A549 (cell line): ENCODE measurements around the gene SCD. TPM values are rescaled to one million over a fixed set of nuclear protein-coding genes. Genes with fewer than 3 reads are reported as not detected.
A peak's percentile ranks its signal among the peaks of the same experiment; 100 is the strongest.

ENCODE experiments used
- ATAC-seq, 2 experiments: fragments of 200-7000 bp in 1 of 2; fragments of >200 bp in 1 of 2; cut with Nextera tagmentation in 1 of 2; cut with Tn5 transposase in 1 of 2; 3 replicates each; pipeline versions ENCODE4 v1.8.0 to v1.9.1; 2018 to 2020; ENCODE audit warnings: mild to moderate bottlenecking in 1 of 2, moderate library complexity in 1 of 2
- CTCF ChIA-PET: fragments of 300-600 bp; sonication (Branson Sonifier 250); formaldehyde crosslinking; extraction: SDS; loops from one replicate; lab custom pipeline; 2021; ENCODE audit warnings: antibody characterized with exemption, inconsistent platforms; lab: Yijun Ruan, JAX
- POLR2A ChIA-PET: fragments of 350-600 bp; formaldehyde crosslinking; extraction: SDS; loops from one replicate; lab custom pipeline; 2021; ENCODE audit warnings: antibody characterized with exemption, inconsistent platforms; lab: Yijun Ruan, JAX
- DNase-seq, 2 experiments: peaks; one replicate each; pipeline versions ENCODE4 v3.0.0 to v3.0.0-alpha.2; 2011 to 2016; ENCODE audit warnings: low read depth in 1 of 2, low spot score in 1 of 2
- FAIRE-seq: peaks from 2 replicates; lab custom pipeline; 2011; peaks lifted over from hg19 to GRCh38; lab: Jason Lieb, UNC
- H3K27ac ChIP-seq, 2 experiments: fragments of >200 bp; sonication (Bioruptor Twin); formaldehyde crosslinking; 3 replicates each; pipeline ENCODE4 v1.5.1; 2016 to 2017
- H3K4me1 ChIP-seq: fragments of >200 bp; sonication (Bioruptor Twin); formaldehyde crosslinking; 3 replicates; pipeline ENCODE4 v1.6.1; 2016
- H3K4me2 ChIP-seq: fragments of >200 bp; sonication (Bioruptor Twin); formaldehyde crosslinking; 3 replicates; pipeline ENCODE4 v1.6.1; 2016
- H3K4me3 ChIP-seq: fragments of >200 bp; sonication (Bioruptor Twin); formaldehyde crosslinking; 3 replicates; pipeline ENCODE4 v1.5.1; 2016
- H3K9me3 ChIP-seq: fragments of >200 bp; sonication (Bioruptor Twin); formaldehyde crosslinking; 3 replicates; pipeline ENCODE4 v1.6.1; 2016
- CEBPB ChIP-seq, 2 experiments: fragments of >200 bp in 1 of 2; sonication (Bioruptor Twin) in 1 of 2; formaldehyde crosslinking in 1 of 2; IDR thresholded peaks; 2 replicates each; pipeline ENCODE4 v1.6.1; 2012 to 2016
- CHD2 ChIP-seq: fragments of 150-350 bp; IDR thresholded peaks from 2 replicates; pipeline ENCODE4 v1.6.1; 2014; ENCODE audit warnings: low read length; ENCODE audit not compliant: partially characterized antibody
- E2F6 ChIP-seq: IDR thresholded peaks from 2 replicates; pipeline ENCODE4 v1.6.1; 2012; ENCODE audit warnings: low read depth, borderline replicate concordance
- EP300 ChIP-seq, 2 experiments: fragments of >200 bp; sonication (Bioruptor Twin); formaldehyde crosslinking; IDR thresholded peaks; 2 replicates in 1 of 2; 3 replicates in 1 of 2; pipeline ENCODE4 v1.6.1; 2016 to 2017
- FOSL2 ChIP-seq, 2 experiments: fragments of 450-650 bp in 1 of 2; fragments of >200 bp in 1 of 2; sonication (Bioruptor Twin) in 1 of 2; formaldehyde crosslinking; IDR thresholded peaks; 2 replicates each; pipeline versions ENCODE4 v1.5.0 to v1.6.1; 2016 to 2020; ENCODE audit warnings: mild to moderate bottlenecking in 1 of 2, moderate library complexity in 1 of 2
- FOXS1 ChIP-seq: fragments of 250-450 bp; sonication (Bioruptor Pico); IDR thresholded peaks from 2 replicates; pipeline ENCODE4 v1.5.0; 2020; ENCODE audit warnings: mild to moderate bottlenecking, moderate library complexity
- GATA3 ChIP-seq: IDR thresholded peaks from 2 replicates; pipeline ENCODE4 v1.6.1; 2012; ENCODE audit warnings: borderline replicate concordance
- HOXA7 ChIP-seq: fragments of 250-450 bp; sonication (Bioruptor Pico); IDR thresholded peaks from 2 replicates; pipeline ENCODE4 v1.5.0; 2020; ENCODE audit warnings: mild to moderate bottlenecking, moderate library complexity
- HOXB13 ChIP-seq: fragments of 250-450 bp; sonication (Bioruptor Pico); IDR thresholded peaks from 2 replicates; pipeline ENCODE4 v1.5.0; 2020; ENCODE audit warnings: low read depth, mild to moderate bottlenecking, moderate library complexity
- HOXB5 ChIP-seq: fragments of 250-450 bp; sonication (Bioruptor Pico); IDR thresholded peaks from 2 replicates; pipeline ENCODE4 v1.5.0; 2020; ENCODE audit warnings: mild to moderate bottlenecking, moderate library complexity
- JUN ChIP-seq, 2 experiments: fragments of >200 bp; sonication (Bioruptor Twin); formaldehyde crosslinking; IDR thresholded peaks; 2 replicates in 1 of 2; 3 replicates in 1 of 2; pipeline ENCODE4 v1.6.1; 2016 to 2017
- JUNB ChIP-seq: fragments of >200 bp; sonication (Bioruptor Twin); formaldehyde crosslinking; IDR thresholded peaks from 2 replicates; pipeline ENCODE4 v1.6.1; 2016
- MAFK ChIP-seq: fragments of 450-650 bp; IDR thresholded peaks from 2 replicates; pipeline ENCODE4 v1.6.1; 2014; ENCODE audit not compliant: partially characterized antibody
- MAX ChIP-seq: IDR thresholded peaks from 2 replicates; pipeline ENCODE4 v1.6.1; 2012
- MYC ChIP-seq: IDR thresholded peaks from 2 replicates; pipeline ENCODE4 v1.6.1; 2012; ENCODE audit warnings: mild to moderate bottlenecking, inconsistent platforms, low read length, improper control_type of control experiment, borderline replicate concordance
- NPAS2 ChIP-seq: fragments of 250-450 bp; sonication (Bioruptor Pico); IDR thresholded peaks from 2 replicates; pipeline ENCODE4 v1.8.0; 2022; ENCODE audit warnings: mild to moderate bottlenecking, moderate library complexity, borderline replicate concordance
- RAD21 ChIP-seq, 2 experiments: fragments of >200 bp in 1 of 2; sonication (Bioruptor Twin) in 1 of 2; formaldehyde crosslinking in 1 of 2; IDR thresholded peaks in 1 of 2; conservative IDR thresholded peaks in 1 of 2; 2 replicates in 1 of 2; 3 replicates in 1 of 2; pipeline ENCODE4 v1.6.1; 2012 to 2018; ENCODE audit warnings: inconsistent platforms in 1 of 2
- SMC3 ChIP-seq: fragments of >200 bp; sonication (Bioruptor Twin); formaldehyde crosslinking; IDR thresholded peaks from 3 replicates; pipeline ENCODE4 v1.6.1; 2018; ENCODE audit warnings: inconsistent platforms
- SREBF2 ChIP-seq: fragments of 450-650 bp; IDR thresholded peaks from 2 replicates; pipeline ENCODE4 v1.6.1; 2014; ENCODE audit warnings: mild to moderate bottlenecking, moderate library complexity
- TFCP2L1 ChIP-seq: fragments of 250-450 bp; sonication (Bioruptor Pico); IDR thresholded peaks from 2 replicates; pipeline ENCODE4 v1.5.0; 2021; ENCODE audit warnings: mild to moderate bottlenecking
- TP53 ChIP-seq: fragments of 250-450 bp; sonication (Bioruptor Pico); IDR thresholded peaks from 2 replicates; pipeline ENCODE4 v1.5.0; 2021; ENCODE audit warnings: mild to moderate bottlenecking, moderate library complexity
- ZC3H11A ChIP-seq: fragments of 450-650 bp; IDR thresholded peaks from 2 replicates; pipeline ENCODE4 v1.6.1; 2014; ENCODE audit warnings: antibody characterized with exemption, mild to moderate bottlenecking
- ZNF302 ChIP-seq: fragments of 250-450 bp; sonication (Bioruptor Pico); IDR thresholded peaks from 2 replicates; pipeline ENCODE4 v1.9.0; 2021; ENCODE audit warnings: inconsistent platforms, mild to moderate bottlenecking, moderate library complexity
- WGBS: methylation state at CpG from one replicate; pipeline ENCODE4 v1.1.6; 2017; ENCODE audit errors: missing lambda C conversion rate; 5-methylcytosine and 5-hydroxymethylcytosine counted together
- polyA plus RNA-seq, 4 experiments: library from polyadenylated mRNA; depleted of rRNA in 3 of 4; stranded (reverse); fragments of >200 nt; fragmentation: RNase III in 1 of 4; extraction: RNeasy Plus Mini Kit Qiagen cat#74134 plus additional on column Dnase treatment in 1 of 4; gene quantifications; 2 replicates in 3 of 4; 3 replicates in 1 of 4; pipeline ENCODE4 v1.2.3, GENCODE V29; 2011 to 2017
- TF ChIP-seq, protein P1 (sequence below): fragments of >200 bp; sonication (Bioruptor Twin); formaldehyde crosslinking; IDR thresholded peaks from 3 replicates; pipeline ENCODE4 v1.5.1; 2016
- TF ChIP-seq, protein P2 (sequence below): fragments of >200 bp; sonication (Bioruptor Twin); formaldehyde crosslinking; IDR thresholded peaks from 3 replicates; pipeline ENCODE4 v1.6.1; 2016

SCD gene
- polyA plus RNA-seq, 2 of the 4 experiments (the other 2 are of a cell fraction), result 348 to 496 TPM

DNA sequence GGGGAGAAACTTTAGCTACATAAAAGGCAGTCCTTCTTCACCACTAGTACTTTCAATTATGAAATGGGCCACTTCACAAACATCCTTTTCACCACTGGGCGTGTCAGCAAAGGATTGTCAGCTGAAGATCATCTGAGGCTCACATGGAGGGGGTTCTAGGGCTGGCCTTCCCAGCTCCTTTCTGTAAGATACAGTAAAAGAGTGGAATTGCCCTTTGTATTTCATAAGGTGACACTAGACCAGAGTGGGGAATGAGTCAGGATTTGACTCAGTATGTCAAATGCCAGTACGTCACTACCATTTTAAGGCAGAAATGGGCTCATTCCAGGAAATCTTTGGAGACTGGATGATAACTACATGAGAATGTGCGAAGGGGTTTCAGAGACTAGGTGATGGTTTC lies 39.3 kb upstream of the SCD start:
- Histone ChIP-seq H3K27ac (peak overlapping the region in 1 of 2 experiments; percentile 28; a peak in 2 of 6 replicates), H3K4me3 (no peak overlapping the region), H3K9me3 (no peaks in the 10 kb centered on the region), H3K4me2 (peak overlapping the region; percentile 23; the same call in 1 of the 3 replicates), H3K4me1 (peaks cover 26% of the 10 kb centered on the region)
- DNase-seq (no peak), ATAC-seq (peak in 1 of 2 experiments; percentile 46; a peak in 3 of 6 replicates), FAIRE-seq (no peak)
- POLR2A ChIA-PET, result interaction anchor here (0.9 kb wide), 1 partner anchor 21 kb away, joined by 4 read pairs; the partner anchor contains the start of gene BLOC1S2
- 67% methylated on average over 3 of the region's 3 CpGs for WGBS
- CTCF ChIA-PET, result interaction anchor here (0.7 to 2.0 kb wide), 6 partner anchors 11 to 126 kb away, joined by 3 to 5 read pairs (median 4); partner anchors contain the start of gene PKD2L1
- TF ChIP-seq NPAS2, result no peak
- peak; percentile 47; the same call in 1 of the 2 replicates for TF ChIP-seq FOSL2 (IDR thresholded peaks at IDR 0.05)
- TF ChIP-seq FOSL2 (CRISPR knock-in tag; IDR thresholded peaks at IDR 0.05), result no peak
- TF ChIP-seq FOXS1 (CRISPR knock-in tag), result no peak
- TF ChIP-seq HOXB13 (CRISPR knock-in tag), result no peak
- peak; percentile 32; the same call in 1 of the 2 replicates for TF ChIP-seq JUNB
- peak in 1 of 2 experiments; percentile 12; a peak in 1 of 5 replicates for TF ChIP-seq EP300 (IDR thresholded peaks at IDR 0.05)
- TF ChIP-seq JUN (IDR thresholded peaks at IDR 0.05), result no peak

DNA sequence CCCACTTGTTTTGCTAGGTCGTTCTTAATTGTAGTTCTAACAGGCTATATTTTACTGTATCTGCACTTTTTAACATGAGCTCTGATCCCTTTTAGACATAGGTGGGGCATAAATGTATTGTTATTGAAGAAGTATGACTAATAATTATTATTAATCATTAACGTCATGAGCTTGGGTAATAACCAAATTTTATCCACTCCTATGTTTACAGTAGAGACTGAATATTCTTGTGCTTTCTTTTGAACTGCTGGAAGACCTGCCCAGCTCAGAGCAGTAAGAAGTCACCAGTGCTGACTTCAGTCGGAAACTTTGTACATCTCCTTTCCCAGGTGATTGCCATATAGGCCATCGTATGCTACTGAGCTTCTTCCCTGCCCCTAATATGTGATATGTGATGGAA lies 35.7 kb upstream of the SCD start:
- peak; percentile 34 for TF ChIP-seq MAFK
- 0 out of 2 replicates have a peak, but pooled peaks have one; percentile 14 for TF ChIP-seq JUNB
- no peak for TF ChIP-seq GATA3
- TF ChIP-seq, protein P1, sequence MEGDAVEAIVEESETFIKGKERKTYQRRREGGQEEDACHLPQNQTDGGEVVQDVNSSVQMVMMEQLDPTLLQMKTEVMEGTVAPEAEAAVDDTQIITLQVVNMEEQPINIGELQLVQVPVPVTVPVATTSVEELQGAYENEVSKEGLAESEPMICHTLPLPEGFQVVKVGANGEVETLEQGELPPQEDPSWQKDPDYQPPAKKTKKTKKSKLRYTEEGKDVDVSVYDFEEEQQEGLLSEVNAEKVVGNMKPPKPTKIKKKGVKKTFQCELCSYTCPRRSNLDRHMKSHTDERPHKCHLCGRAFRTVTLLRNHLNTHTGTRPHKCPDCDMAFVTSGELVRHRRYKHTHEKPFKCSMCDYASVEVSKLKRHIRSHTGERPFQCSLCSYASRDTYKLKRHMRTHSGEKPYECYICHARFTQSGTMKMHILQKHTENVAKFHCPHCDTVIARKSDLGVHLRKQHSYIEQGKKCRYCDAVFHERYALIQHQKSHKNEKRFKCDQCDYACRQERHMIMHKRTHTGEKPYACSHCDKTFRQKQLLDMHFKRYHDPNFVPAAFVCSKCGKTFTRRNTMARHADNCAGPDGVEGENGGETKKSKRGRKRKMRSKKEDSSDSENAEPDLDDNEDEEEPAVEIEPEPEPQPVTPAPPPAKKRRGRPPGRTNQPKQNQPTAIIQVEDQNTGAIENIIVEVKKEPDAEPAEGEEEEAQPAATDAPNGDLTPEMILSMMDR, result no peak
- POLR2A ChIA-PET, result interaction anchor here (1.5 kb wide), 1 partner anchor 35 kb away, joined by 3 read pairs; no protein-coding TSS in a partner anchor
- Histone ChIP-seq H3K4me1 (peaks cover 26% of the 10 kb centered on the region), H3K27ac (peak overlapping the region in 1 of 2 experiments; percentile 44; a peak in 3 of 6 replicates), H3K4me2 (peak overlapping the region; percentile 38), H3K4me3 (no peak overlapping the region), H3K9me3 (no peaks in the 10 kb centered on the region)
- CTCF ChIA-PET, result interaction anchor here (1.4 to 4.8 kb wide), 5 partner anchors 15 to 171 kb away, joined by 4 to 32 read pairs (median 10); partner anchors contain the start of genes PKD2L1 and SCD
- 17% methylated on average over 4 of the region's 4 CpGs for WGBS
- peak; percentile 38 to 60; a peak in 4 of 6 replicates for ATAC-seq
- no peak for FAIRE-seq
- peak in 1 of 2 experiments; percentile 20 for DNase-seq

DNA sequence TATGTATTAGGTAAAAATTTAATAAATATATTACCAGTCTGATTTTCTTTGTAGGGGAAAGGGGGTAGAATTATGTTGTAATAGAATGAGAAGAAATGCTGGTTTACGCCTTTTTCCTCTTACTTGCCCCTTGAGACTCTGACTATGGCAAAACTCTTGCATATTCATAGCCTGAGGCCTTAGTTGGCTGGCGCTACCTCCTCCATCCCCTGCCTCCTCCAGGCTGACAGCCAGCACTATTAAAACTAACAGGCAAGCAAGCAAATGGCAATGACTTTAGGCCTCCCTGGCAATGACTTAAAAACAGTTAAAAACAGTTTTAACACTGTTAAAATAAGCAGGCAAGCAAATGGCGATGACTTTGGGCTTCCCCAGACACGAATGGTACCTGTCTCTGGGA lies 31.4 kb upstream of the SCD start:
- Histone ChIP-seq H3K9me3 (no peaks in the 10 kb centered on the region), H3K27ac (no peak overlapping the region), H3K4me2 (no peak overlapping the region), H3K4me3 (no peak overlapping the region), H3K4me1 (peaks cover 20% of the 10 kb centered on the region)
- DNase-seq, result no peak
- 79% methylated on average over 4 of the region's 4 CpGs for WGBS
- ChIA-PET CTCF (interaction anchor here (0.8 to 1.2 kb wide), 3 partner anchors 15 to 306 kb away, joined by 3 read pairs; partner anchors contain the start of gene DNMBP), POLR2A (no interaction called here)
- ATAC-seq, result no peak
- no peak for TF ChIP-seq JUN (IDR thresholded peaks at IDR 0.05)
- TF ChIP-seq, protein P2, sequence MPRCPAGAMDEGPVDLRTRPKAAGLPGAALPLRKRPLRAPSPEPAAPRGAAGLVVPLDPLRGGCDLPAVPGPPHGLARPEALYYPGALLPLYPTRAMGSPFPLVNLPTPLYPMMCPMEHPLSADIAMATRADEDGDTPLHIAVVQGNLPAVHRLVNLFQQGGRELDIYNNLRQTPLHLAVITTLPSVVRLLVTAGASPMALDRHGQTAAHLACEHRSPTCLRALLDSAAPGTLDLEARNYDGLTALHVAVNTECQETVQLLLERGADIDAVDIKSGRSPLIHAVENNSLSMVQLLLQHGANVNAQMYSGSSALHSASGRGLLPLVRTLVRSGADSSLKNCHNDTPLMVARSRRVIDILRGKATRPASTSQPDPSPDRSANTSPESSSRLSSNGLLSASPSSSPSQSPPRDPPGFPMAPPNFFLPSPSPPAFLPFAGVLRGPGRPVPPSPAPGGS, result no peak
- TF ChIP-seq MAX, result no peak
- no peak for TF ChIP-seq CEBPB (IDR thresholded peaks at IDR 0.05)
- TF ChIP-seq FOXS1 (CRISPR knock-in tag), result no peak
- TF ChIP-seq TFCP2L1 (CRISPR knock-in tag), result no peak
- no peak for TF ChIP-seq CHD2
- TF ChIP-seq ZNF302 (CRISPR knock-in tag), result no peak
- no peak for TF ChIP-seq SMC3
- TF ChIP-seq HOXB13 (CRISPR knock-in tag), result no peak
- no peak for TF ChIP-seq HOXB5 (CRISPR knock-in tag)
- TF ChIP-seq SREBF2, result no peak
- TF ChIP-seq HOXA7 (CRISPR knock-in tag), result no peak
- no peak for TF ChIP-seq E2F6
- TF ChIP-seq RAD21 (conservative IDR thresholded peaks at IDR 0.05 in 1 of 2, IDR thresholded peaks at IDR 0.05 in 1 of 2), result no peak
- no peak for TF ChIP-seq TP53
- no peak for TF ChIP-seq ZC3H11A
- TF ChIP-seq MYC, result no peak
- no peak for FAIRE-seq
